Measurements from ENCODE around the gene NRARP. TPM values are rescaled to one million over a fixed set of nuclear protein-coding genes. Genes with fewer than 3 reads are reported as not detected.

NRARP gene
- total RNA-seq, 1 experiment from 2014 or later, result 51.5 TPM

DNA sequence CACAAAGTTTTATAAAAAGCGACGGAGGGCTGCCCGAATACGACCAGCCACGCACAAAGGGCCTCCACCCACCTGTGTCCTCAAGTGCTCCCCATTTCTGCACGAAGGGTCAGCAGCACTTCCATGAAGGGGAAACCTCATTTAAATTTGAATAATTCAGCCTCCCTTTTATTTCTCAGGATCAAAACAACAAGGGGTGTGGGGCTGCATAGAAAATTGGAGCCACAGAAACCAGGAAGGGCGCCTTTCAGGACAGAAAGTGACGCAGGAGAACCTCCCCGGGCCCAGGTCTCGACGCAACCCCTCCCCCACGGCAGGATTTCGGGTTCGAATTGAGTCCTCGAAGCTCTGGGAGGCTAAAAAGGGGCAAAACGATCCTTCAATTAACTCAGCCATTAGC, 2.1 kb downstream of the NRARP start:
- H3K9me3 Mint-ChIP-seq, result no peaks in the 10 kb centered on the region
- peaks cover 45% of the 10 kb centered on the region for H3K4me1 Mint-ChIP-seq
- POLR2A ChIA-PET, result interaction anchor here (0.6 kb wide), 1 partner anchor 451 kb away, joined by 3 read pairs; no protein-coding TSS in a partner anchor
- CTCF ChIA-PET, result interaction anchor here (0.6 to 8.6 kb wide), 5 partner anchors 13 to 330 kb away, joined by 3 to 172 read pairs (median 8); partner anchors contain the start of genes TOR4A and UAP1L1
- DNase-seq (ENCODE audit: low spot score) (peak; percentile 52), ATAC-seq (no peak)
- peak overlapping the region; percentile 97 for H3K27ac Mint-ChIP-seq
- H3K36me3 Mint-ChIP-seq, result no peaks in the 10 kb centered on the region
- TF ChIP-seq HMGA2 (CRISPR knock-in tag; IDR thresholded peaks at IDR 0.05) (no peak), ZNF423 (CRISPR knock-in tag; IDR thresholded peaks at IDR 0.05) (no peak), ELF4 (CRISPR knock-in tag; IDR thresholded peaks at IDR 0.05; ENCODE audit: low read depth) (no peak), MXD4 (CRISPR knock-in tag; IDR thresholded peaks at IDR 0.05; ENCODE audit: borderline replicate concordance) (no peak), JUN (CRISPR knock-in tag; IDR thresholded peaks at IDR 0.05) (no peak), EMX1 (CRISPR knock-in tag; IDR thresholded peaks at IDR 0.05) (no peak), CREM (CRISPR knock-in tag; IDR thresholded peaks at IDR 0.05) (no peak), KAT7 (CRISPR knock-in tag; IDR thresholded peaks at IDR 0.05; ENCODE audit: borderline replicate concordance) (no peak)
- TF ChIP-seq, protein P1, sequence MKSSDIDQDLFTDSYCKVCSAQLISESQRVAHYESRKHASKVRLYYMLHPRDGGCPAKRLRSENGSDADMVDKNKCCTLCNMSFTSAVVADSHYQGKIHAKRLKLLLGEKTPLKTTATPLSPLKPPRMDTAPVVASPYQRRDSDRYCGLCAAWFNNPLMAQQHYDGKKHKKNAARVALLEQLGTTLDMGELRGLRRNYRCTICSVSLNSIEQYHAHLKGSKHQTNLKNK (CRISPR knock-in tag; IDR thresholded peaks at IDR 0.05), result no peak
- TF ChIP-seq, protein P2, sequence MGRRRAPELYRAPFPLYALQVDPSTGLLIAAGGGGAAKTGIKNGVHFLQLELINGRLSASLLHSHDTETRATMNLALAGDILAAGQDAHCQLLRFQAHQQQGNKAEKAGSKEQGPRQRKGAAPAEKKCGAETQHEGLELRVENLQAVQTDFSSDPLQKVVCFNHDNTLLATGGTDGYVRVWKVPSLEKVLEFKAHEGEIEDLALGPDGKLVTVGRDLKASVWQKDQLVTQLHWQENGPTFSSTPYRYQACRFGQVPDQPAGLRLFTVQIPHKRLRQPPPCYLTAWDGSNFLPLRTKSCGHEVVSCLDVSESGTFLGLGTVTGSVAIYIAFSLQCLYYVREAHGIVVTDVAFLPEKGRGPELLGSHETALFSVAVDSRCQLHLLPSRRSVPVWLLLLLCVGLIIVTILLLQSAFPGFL (CRISPR knock-in tag; IDR thresholded peaks at IDR 0.05; ENCODE audit: borderline replicate concordance), result no peak
- TF ChIP-seq, protein P3, sequence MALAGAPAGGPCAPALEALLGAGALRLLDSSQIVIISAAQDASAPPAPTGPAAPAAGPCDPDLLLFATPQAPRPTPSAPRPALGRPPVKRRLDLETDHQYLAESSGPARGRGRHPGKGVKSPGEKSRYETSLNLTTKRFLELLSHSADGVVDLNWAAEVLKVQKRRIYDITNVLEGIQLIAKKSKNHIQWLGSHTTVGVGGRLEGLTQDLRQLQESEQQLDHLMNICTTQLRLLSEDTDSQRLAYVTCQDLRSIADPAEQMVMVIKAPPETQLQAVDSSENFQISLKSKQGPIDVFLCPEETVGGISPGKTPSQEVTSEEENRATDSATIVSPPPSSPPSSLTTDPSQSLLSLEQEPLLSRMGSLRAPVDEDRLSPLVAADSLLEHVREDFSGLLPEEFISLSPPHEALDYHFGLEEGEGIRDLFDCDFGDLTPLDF (CRISPR knock-in tag; IDR thresholded peaks at IDR 0.05), result no peak
- TF ChIP-seq, protein P4, sequence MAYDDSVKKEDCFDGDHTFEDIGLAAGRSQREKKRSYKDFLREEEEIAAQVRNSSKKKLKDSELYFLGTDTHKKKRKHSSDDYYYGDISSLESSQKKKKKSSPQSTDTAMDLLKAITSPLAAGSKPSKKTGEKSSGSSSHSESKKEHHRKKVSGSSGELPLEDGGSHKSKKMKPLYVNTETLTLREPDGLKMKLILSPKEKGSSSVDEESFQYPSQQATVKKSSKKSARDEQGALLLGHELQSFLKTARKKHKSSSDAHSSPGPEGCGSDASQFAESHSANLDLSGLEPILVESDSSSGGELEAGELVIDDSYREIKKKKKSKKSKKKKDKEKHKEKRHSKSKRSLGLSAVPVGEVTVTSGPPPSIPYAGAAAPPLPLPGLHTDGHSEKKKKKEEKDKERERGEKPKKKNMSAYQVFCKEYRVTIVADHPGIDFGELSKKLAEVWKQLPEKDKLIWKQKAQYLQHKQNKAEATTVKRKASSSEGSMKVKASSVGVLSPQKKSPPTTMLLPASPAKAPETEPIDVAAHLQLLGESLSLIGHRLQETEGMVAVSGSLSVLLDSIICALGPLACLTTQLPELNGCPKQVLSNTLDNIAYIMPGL (CRISPR knock-in tag; IDR thresholded peaks at IDR 0.05), result no peak
- TF ChIP-seq, protein P5, sequence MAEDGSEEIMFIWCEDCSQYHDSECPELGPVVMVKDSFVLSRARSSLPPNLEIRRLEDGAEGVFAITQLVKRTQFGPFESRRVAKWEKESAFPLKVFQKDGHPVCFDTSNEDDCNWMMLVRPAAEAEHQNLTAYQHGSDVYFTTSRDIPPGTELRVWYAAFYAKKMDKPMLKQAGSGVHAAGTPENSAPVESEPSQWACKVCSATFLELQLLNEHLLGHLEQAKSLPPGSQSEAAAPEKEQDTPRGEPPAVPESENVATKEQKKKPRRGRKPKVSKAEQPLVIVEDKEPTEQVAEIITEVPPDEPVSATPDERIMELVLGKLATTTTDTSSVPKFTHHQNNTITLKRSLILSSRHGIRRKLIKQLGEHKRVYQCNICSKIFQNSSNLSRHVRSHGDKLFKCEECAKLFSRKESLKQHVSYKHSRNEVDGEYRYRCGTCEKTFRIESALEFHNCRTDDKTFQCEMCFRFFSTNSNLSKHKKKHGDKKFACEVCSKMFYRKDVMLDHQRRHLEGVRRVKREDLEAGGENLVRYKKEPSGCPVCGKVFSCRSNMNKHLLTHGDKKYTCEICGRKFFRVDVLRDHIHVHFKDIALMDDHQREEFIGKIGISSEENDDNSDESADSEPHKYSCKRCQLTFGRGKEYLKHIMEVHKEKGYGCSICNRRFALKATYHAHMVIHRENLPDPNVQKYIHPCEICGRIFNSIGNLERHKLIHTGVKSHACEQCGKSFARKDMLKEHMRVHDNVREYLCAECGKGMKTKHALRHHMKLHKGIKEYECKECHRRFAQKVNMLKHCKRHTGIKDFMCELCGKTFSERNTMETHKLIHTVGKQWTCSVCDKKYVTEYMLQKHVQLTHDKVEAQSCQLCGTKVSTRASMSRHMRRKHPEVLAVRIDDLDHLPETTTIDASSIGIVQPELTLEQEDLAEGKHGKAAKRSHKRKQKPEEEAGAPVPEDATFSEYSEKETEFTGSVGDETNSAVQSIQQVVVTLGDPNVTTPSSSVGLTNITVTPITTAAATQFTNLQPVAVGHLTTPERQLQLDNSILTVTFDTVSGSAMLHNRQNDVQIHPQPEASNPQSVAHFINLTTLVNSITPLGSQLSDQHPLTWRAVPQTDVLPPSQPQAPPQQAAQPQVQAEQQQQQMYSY (CRISPR knock-in tag; IDR thresholded peaks at IDR 0.05), result no peak
- TF ChIP-seq, protein P6, sequence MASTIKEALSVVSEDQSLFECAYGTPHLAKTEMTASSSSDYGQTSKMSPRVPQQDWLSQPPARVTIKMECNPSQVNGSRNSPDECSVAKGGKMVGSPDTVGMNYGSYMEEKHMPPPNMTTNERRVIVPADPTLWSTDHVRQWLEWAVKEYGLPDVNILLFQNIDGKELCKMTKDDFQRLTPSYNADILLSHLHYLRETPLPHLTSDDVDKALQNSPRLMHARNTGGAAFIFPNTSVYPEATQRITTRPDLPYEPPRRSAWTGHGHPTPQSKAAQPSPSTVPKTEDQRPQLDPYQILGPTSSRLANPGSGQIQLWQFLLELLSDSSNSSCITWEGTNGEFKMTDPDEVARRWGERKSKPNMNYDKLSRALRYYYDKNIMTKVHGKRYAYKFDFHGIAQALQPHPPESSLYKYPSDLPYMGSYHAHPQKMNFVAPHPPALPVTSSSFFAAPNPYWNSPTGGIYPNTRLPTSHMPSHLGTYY (CRISPR knock-in tag; IDR thresholded peaks at IDR 0.05), result no peak
- peak overlapping the region; percentile 94 for H3K4me3 Mint-ChIP-seq
- H3K27me3 Mint-ChIP-seq (ENCODE audit: low read depth), result peaks cover 32% of the 10 kb centered on the region

DNA sequence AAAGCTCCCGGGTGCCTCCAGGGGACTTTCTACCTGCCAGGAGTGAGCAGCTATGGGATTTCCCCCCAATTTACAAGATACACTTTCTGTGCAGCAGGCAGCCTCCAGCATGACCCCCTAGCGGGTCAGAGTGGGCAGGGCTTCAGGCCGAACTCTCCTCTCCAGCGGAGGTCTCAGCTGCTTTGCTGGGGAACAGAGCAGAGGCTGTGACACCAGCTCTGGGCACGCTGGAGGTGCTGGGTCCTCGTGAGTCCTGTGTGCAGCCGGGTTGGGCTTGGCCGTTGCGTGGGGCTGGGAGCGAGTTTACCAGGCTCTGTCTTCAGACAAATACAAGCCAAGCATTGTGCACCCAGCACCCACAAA, 2.9 kb downstream of the NRARP start:
- 0 out of 2 replicates have a peak, but pooled peaks have one; percentile 1 for ATAC-seq
- TF ChIP-seq EMX1 (CRISPR knock-in tag; IDR thresholded peaks at IDR 0.05), result no peak
- no peak for TF ChIP-seq ESRRA (CRISPR knock-in tag; IDR thresholded peaks at IDR 0.05; ENCODE audit: borderline replicate concordance)
- TF ChIP-seq, protein P7, sequence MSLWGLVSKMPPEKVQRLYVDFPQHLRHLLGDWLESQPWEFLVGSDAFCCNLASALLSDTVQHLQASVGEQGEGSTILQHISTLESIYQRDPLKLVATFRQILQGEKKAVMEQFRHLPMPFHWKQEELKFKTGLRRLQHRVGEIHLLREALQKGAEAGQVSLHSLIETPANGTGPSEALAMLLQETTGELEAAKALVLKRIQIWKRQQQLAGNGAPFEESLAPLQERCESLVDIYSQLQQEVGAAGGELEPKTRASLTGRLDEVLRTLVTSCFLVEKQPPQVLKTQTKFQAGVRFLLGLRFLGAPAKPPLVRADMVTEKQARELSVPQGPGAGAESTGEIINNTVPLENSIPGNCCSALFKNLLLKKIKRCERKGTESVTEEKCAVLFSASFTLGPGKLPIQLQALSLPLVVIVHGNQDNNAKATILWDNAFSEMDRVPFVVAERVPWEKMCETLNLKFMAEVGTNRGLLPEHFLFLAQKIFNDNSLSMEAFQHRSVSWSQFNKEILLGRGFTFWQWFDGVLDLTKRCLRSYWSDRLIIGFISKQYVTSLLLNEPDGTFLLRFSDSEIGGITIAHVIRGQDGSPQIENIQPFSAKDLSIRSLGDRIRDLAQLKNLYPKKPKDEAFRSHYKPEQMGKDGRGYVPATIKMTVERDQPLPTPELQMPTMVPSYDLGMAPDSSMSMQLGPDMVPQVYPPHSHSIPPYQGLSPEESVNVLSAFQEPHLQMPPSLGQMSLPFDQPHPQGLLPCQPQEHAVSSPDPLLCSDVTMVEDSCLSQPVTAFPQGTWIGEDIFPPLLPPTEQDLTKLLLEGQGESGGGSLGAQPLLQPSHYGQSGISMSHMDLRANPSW (CRISPR knock-in tag; conservative IDR thresholded peaks at IDR 0.05; ENCODE audit: low read depth), result no peak
- TF ChIP-seq, protein P8, sequence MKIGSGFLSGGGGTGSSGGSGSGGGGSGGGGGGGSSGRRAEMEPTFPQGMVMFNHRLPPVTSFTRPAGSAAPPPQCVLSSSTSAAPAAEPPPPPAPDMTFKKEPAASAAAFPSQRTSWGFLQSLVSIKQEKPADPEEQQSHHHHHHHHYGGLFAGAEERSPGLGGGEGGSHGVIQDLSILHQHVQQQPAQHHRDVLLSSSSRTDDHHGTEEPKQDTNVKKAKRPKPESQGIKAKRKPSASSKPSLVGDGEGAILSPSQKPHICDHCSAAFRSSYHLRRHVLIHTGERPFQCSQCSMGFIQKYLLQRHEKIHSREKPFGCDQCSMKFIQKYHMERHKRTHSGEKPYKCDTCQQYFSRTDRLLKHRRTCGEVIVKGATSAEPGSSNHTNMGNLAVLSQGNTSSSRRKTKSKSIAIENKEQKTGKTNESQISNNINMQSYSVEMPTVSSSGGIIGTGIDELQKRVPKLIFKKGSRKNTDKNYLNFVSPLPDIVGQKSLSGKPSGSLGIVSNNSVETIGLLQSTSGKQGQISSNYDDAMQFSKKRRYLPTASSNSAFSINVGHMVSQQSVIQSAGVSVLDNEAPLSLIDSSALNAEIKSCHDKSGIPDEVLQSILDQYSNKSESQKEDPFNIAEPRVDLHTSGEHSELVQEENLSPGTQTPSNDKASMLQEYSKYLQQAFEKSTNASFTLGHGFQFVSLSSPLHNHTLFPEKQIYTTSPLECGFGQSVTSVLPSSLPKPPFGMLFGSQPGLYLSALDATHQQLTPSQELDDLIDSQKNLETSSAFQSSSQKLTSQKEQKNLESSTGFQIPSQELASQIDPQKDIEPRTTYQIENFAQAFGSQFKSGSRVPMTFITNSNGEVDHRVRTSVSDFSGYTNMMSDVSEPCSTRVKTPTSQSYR (CRISPR knock-in tag; IDR thresholded peaks at IDR 0.05), result 0 out of 2 replicates have a peak, but pooled peaks have one; percentile 43
- no peak for TF ChIP-seq KAT7 (CRISPR knock-in tag; IDR thresholded peaks at IDR 0.05; ENCODE audit: borderline replicate concordance)
- TF ChIP-seq ZNF671 (CRISPR knock-in tag; IDR thresholded peaks at IDR 0.05), result no peak
- no peak for TF ChIP-seq FOXK1 (CRISPR knock-in tag; IDR thresholded peaks at IDR 0.05)
- peaks cover 40% of the 10 kb centered on the region for H3K27me3 Mint-ChIP-seq (ENCODE audit: low read depth)
- peaks cover 4% of the 10 kb centered on the region for H3K9me3 Mint-ChIP-seq
- peaks cover 2% of the 10 kb centered on the region; the same call in 1 of the 2 replicates for H3K36me3 Mint-ChIP-seq
- DNase-seq (ENCODE audit: low spot score), result peak; percentile 59
- peak overlapping the region; percentile 70 for H3K27ac Mint-ChIP-seq
- ChIA-PET POLR2A (interaction anchor here (1.0 kb wide), 1 partner anchor 58 kb away, joined by 3 read pairs; the partner anchor contains the start of gene TUBB4B), CTCF (interaction anchor here (0.9 to 3.8 kb wide), 7 partner anchors 8 to 162 kb away, joined by 3 to 22 read pairs (median 4); partner anchors contain the start of genes ENTPD8, EXD3 and NOXA1)
- H3K4me1 Mint-ChIP-seq, result peaks cover 46% of the 10 kb centered on the region
- H3K4me3 Mint-ChIP-seq, result peak overlapping the region; percentile 94

Data from WTC11 (cell line).